ENCODE results near the gene MSI2.

Gene MSI2

GRCh38 chr17:57255182-57255775 lies 1.0 kb upstream of the MSI2 start:
- Histone ChIP-seq H3K23ac (ENCODE audit: low read length) (no peak overlapping the region), H3K18ac (ENCODE audit: low read length) (peak overlapping the region; percentile 100), H2AK5ac (ENCODE audit: low read length) (no peak overlapping the region), H3K9ac (ENCODE audit: low read length) (peak overlapping the region; percentile 76), H3K27me3 (ENCODE audit: insufficient read depth, low read length, poor library complexity) (no peaks in the 10 kb centered on the region), H4K5ac (ENCODE audit: low read length) (no peak overlapping the region), H3K4ac (ENCODE audit: low read depth, low read length) (no peak overlapping the region), H3K27ac (ENCODE audit: low read depth, low read length) (no peak overlapping the region), H2BK5ac (ENCODE audit: low read length) (no peak overlapping the region), H3K79me2 (ENCODE audit: control insufficient read depth, insufficient read depth, low read length) (no peaks in the 10 kb centered on the region), H3K4me2 (ENCODE audit: low read length) (peak overlapping the region; percentile 56), H2BK120ac (ENCODE audit: low read depth, low read length) (no peak overlapping the region), H3K36me3 (ENCODE audit: control insufficient read depth, insufficient read depth, low read length) (no peaks in the 10 kb centered on the region), H3K4me1 (ENCODE audit: control insufficient read depth, low read depth, low read length) (peaks cover 2% of the 10 kb centered on the region), H3K79me1 (ENCODE audit: low read length) (peaks cover 2% of the 10 kb centered on the region), H3K4me3 (ENCODE audit: low read length) (peak overlapping the region; percentile 47), H4K8ac (ENCODE audit: low read depth, low read length) (no peak overlapping the region), H3K56ac (ENCODE audit: low read length) (peak overlapping the region; percentile 82), H2BK15ac (replicated peaks; ENCODE audit: low read depth) (no peak overlapping the region)
- no peak for DNase-seq
- no CpG with 5 or more reads among the region's 16 CpGs for WGBS (ENCODE audit: extremely low coverage, insufficient coverage, low lambda C conversion rate)

GRCh38 chr17:57256708-57257112 lies 387 bp downstream of the MSI2 start:
- Histone ChIP-seq H3K4me2 (ENCODE audit: low read length) (no peak overlapping the region), H3K18ac (ENCODE audit: low read length) (peak overlapping the region; percentile 100), H3K4me3 (ENCODE audit: low read length) (peak overlapping the region; percentile 39), H3K79me2 (ENCODE audit: control insufficient read depth, insufficient read depth, low read length) (no peaks in the 10 kb centered on the region), H3K23ac (ENCODE audit: low read length) (no peak overlapping the region), H2AK5ac (ENCODE audit: low read length) (no peak overlapping the region), H3K4me1 (ENCODE audit: control insufficient read depth, low read depth, low read length) (peaks cover 2% of the 10 kb centered on the region), H4K8ac (ENCODE audit: low read depth, low read length) (no peak overlapping the region), H3K4ac (ENCODE audit: low read depth, low read length) (peak overlapping the region; percentile 46), H3K56ac (ENCODE audit: low read length) (peak overlapping the region; percentile 82), H2BK5ac (ENCODE audit: low read length) (no peak overlapping the region), H3K27ac (ENCODE audit: low read depth, low read length) (no peak overlapping the region), H2BK120ac (ENCODE audit: low read depth, low read length) (no peak overlapping the region), H3K79me1 (ENCODE audit: low read length) (peaks cover 4% of the 10 kb centered on the region), H3K9ac (ENCODE audit: low read length) (peak overlapping the region; percentile 65), H2BK15ac (replicated peaks; ENCODE audit: low read depth) (peak overlapping the region; percentile 1), H3K36me3 (ENCODE audit: control insufficient read depth, insufficient read depth, low read length) (no peaks in the 10 kb centered on the region), H4K5ac (ENCODE audit: low read length) (no peak overlapping the region), H3K27me3 (ENCODE audit: insufficient read depth, low read length, poor library complexity) (no peaks in the 10 kb centered on the region)
- peak; percentile 50 for DNase-seq
- no CpG with 5 or more reads among the region's 36 CpGs for WGBS (ENCODE audit: extremely low coverage, insufficient coverage, low lambda C conversion rate)

GRCh38 chr17:57257195-57257894 lies 1.0 kb downstream of the MSI2 start:
- Histone ChIP-seq H3K27me3 (ENCODE audit: insufficient read depth, low read length, poor library complexity) (no peaks in the 10 kb centered on the region), H3K79me2 (ENCODE audit: control insufficient read depth, insufficient read depth, low read length) (no peaks in the 10 kb centered on the region), H2AK5ac (ENCODE audit: low read length) (no peak overlapping the region), H3K4me1 (ENCODE audit: control insufficient read depth, low read depth, low read length) (peaks cover 2% of the 10 kb centered on the region), H3K27ac (ENCODE audit: low read depth, low read length) (no peak overlapping the region), H3K18ac (ENCODE audit: low read length) (peak overlapping the region; percentile 100), H2BK5ac (ENCODE audit: low read length) (no peak overlapping the region), H4K8ac (ENCODE audit: low read depth, low read length) (no peak overlapping the region), H2BK15ac (replicated peaks; ENCODE audit: low read depth) (peak overlapping the region; percentile 1), H3K79me1 (ENCODE audit: low read length) (peaks cover 4% of the 10 kb centered on the region), H2BK120ac (ENCODE audit: low read depth, low read length) (no peak overlapping the region), H4K5ac (ENCODE audit: low read length) (no peak overlapping the region), H3K23ac (ENCODE audit: low read length) (no peak overlapping the region), H3K9ac (ENCODE audit: low read length) (peak overlapping the region; percentile 65), H3K4me2 (ENCODE audit: low read length) (peak overlapping the region; percentile 54), H3K4ac (ENCODE audit: low read depth, low read length) (peak overlapping the region; percentile 46), H3K56ac (ENCODE audit: low read length) (peak overlapping the region; percentile 82), H3K36me3 (ENCODE audit: control insufficient read depth, insufficient read depth, low read length) (no peaks in the 10 kb centered on the region), H3K4me3 (ENCODE audit: low read length) (peak overlapping the region; percentile 39)
- DNase-seq: no peak
- no CpG with 5 or more reads among the region's 19 CpGs for WGBS (ENCODE audit: extremely low coverage, insufficient coverage, low lambda C conversion rate)

- peak overlapping the region; percentile 65 for H3K9ac ChIP-seq (ENCODE audit: low read length)
- peak overlapping the region; percentile 39 for H3K4me3 ChIP-seq (ENCODE audit: low read length)
- no peak overlapping the region for H4K5ac ChIP-seq (ENCODE audit: low read length)
- H3K4ac ChIP-seq (ENCODE audit: low read depth, low read length): no peak overlapping the region
- H3K23ac ChIP-seq (ENCODE audit: low read length): no peak overlapping the region
- H3K79me2 ChIP-seq (ENCODE audit: control insufficient read depth, insufficient read depth, low read length): no peaks in the 10 kb centered on the region
- WGBS (ENCODE audit: extremely low coverage, insufficient coverage, low lambda C conversion rate): no CpG with 5 or more reads among the region's 20 CpGs
- no peak overlapping the region for H3K18ac ChIP-seq (ENCODE audit: low read length)
- no peak overlapping the region for H4K8ac ChIP-seq (ENCODE audit: low read depth, low read length)
- peaks cover 5% of the 10 kb centered on the region for H3K79me1 ChIP-seq (ENCODE audit: low read length)
- peak overlapping the region; percentile 54 for H3K4me2 ChIP-seq (ENCODE audit: low read length)
- no peaks in the 10 kb centered on the region for H3K36me3 ChIP-seq (ENCODE audit: control insufficient read depth, insufficient read depth, low read length)
- no peak overlapping the region for H2BK15ac ChIP-seq (replicated peaks; ENCODE audit: low read depth)
- peaks cover 2% of the 10 kb centered on the region for H3K4me1 ChIP-seq (ENCODE audit: control insufficient read depth, low read depth, low read length)
- H2AK5ac ChIP-seq (ENCODE audit: low read length): no peak overlapping the region
- H3K27me3 ChIP-seq (ENCODE audit: insufficient read depth, low read length, poor library complexity): no peaks in the 10 kb centered on the region
- H3K27ac ChIP-seq (ENCODE audit: low read depth, low read length): peak overlapping the region; percentile 11
- H2BK5ac ChIP-seq (ENCODE audit: low read length): peak overlapping the region; percentile 51
- DNase-seq: peak; percentile 78
- H2BK120ac ChIP-seq (ENCODE audit: low read depth, low read length): no peak overlapping the region
- H3K56ac ChIP-seq (ENCODE audit: low read length): peak overlapping the region; percentile 82
These were observed 1.9 kb downstream of the MSI2 start for GRCh38 chr17:57257895-57258851.

GRCh38 chr17:57259306-57259705 lies 3.0 kb downstream of the MSI2 start:
- H3K4me2 ChIP-seq (ENCODE audit: low read length): no peak overlapping the region
- no CpG with 5 or more reads among the region's 3 CpGs for whole genome bisulfite sequencing (ENCODE audit: extremely low coverage, insufficient coverage, low lambda C conversion rate)
- H3K56ac ChIP-seq (ENCODE audit: low read length): no peak overlapping the region
- H3K9ac ChIP-seq (ENCODE audit: low read length): no peak overlapping the region
- H3K36me3 ChIP-seq (ENCODE audit: control insufficient read depth, insufficient read depth, low read length): no peaks in the 10 kb centered on the region
- H3K23ac ChIP-seq (ENCODE audit: low read length): no peak overlapping the region
- H2BK120ac ChIP-seq (ENCODE audit: low read depth, low read length): no peak overlapping the region
- no peaks in the 10 kb centered on the region for H3K79me2 ChIP-seq (ENCODE audit: control insufficient read depth, insufficient read depth, low read length)
- peaks cover 2% of the 10 kb centered on the region for H3K4me1 ChIP-seq (ENCODE audit: control insufficient read depth, low read depth, low read length)
- no peak overlapping the region for H4K5ac ChIP-seq (ENCODE audit: low read length)
- no peak overlapping the region for H3K18ac ChIP-seq (ENCODE audit: low read length)
- H3K4me3 ChIP-seq (ENCODE audit: low read length): no peak overlapping the region
- no peaks in the 10 kb centered on the region for H3K27me3 ChIP-seq (ENCODE audit: insufficient read depth, low read length, poor library complexity)
- H3K4ac ChIP-seq (ENCODE audit: low read depth, low read length): no peak overlapping the region
- DNase-seq: no peak
- no peak overlapping the region for H2AK5ac ChIP-seq (ENCODE audit: low read length)
- no peak overlapping the region for H2BK15ac ChIP-seq (replicated peaks; ENCODE audit: low read depth)
- no peak overlapping the region for H3K27ac ChIP-seq (ENCODE audit: low read depth, low read length)
- H3K79me1 ChIP-seq (ENCODE audit: low read length): peaks cover 5% of the 10 kb centered on the region
- peak overlapping the region; percentile 87 for H4K8ac ChIP-seq (ENCODE audit: low read depth, low read length)
- H2BK5ac ChIP-seq (ENCODE audit: low read length): no peak overlapping the region
